Measurements from ENCODE around the gene GAMT. TPM values are rescaled to one million over a fixed set of nuclear protein-coding genes. Genes with fewer than 3 reads are reported as not detected.

GAMT gene
- total and polyA plus RNA-seq, 2 of the 13 experiments (the other 11 are each of a cell fraction or from before 2014, with no cell fraction given) = 115 to 124 TPM

- no peak for TF ChIP-seq LCORL (IDR thresholded peaks at IDR 0.05)
- peak; percentile 57; the same call in 1 of the 2 replicates for TF ChIP-seq LCORL (CRISPR knock-in tag; IDR thresholded peaks at IDR 0.05)
- no peak for TF ChIP-seq MXD1 (CRISPR knock-in tag; IDR thresholded peaks at IDR 0.05)
- no peak for TF ChIP-seq KIAA2018 (CRISPR knock-in tag; IDR thresholded peaks at IDR 0.05; ENCODE audit: borderline replicate concordance)
- no peak for TF ChIP-seq CCAR2 (optimal IDR thresholded peaks at IDR 0.05; ENCODE audit: low read depth, low read length)
- 0 out of 2 replicates have a peak, but pooled peaks have one; percentile 40 for TF ChIP-seq HIVEP1 (CRISPR knock-in tag; IDR thresholded peaks at IDR 0.05)
- no peak for TF ChIP-seq AHR (CRISPR knock-in tag; IDR thresholded peaks at IDR 0.05)
- no peak for TF ChIP-seq CHD2 (IDR thresholded peaks at IDR 0.05; ENCODE audit: low read depth, low read length)
- TF ChIP-seq ZNF589 (CRISPR knock-in tag; conservative IDR thresholded peaks at IDR 0.05) = 0 out of 2 replicates have a peak, but pooled peaks have one; percentile 42
- TF ChIP-seq ZNF326 (CRISPR knock-in tag; IDR thresholded peaks at IDR 0.05; ENCODE audit: borderline replicate concordance) = no peak
- no peak; the same call in 1 of the 2 replicates for TF ChIP-seq TFDP1 (CRISPR knock-in tag; IDR thresholded peaks at IDR 0.05; ENCODE audit: borderline replicate concordance)
- no peak for TF ChIP-seq MATR3 (CRISPR knock-in tag; IDR thresholded peaks at IDR 0.05)
- no peak for TF ChIP-seq ZBTB37 (CRISPR knock-in tag; IDR thresholded peaks at IDR 0.05)
- no peak for TF ChIP-seq MAF1 (CRISPR knock-in tag; IDR thresholded peaks at IDR 0.05; ENCODE audit: borderline replicate concordance)
- no peak for TF ChIP-seq LBX2 (CRISPR knock-in tag; IDR thresholded peaks at IDR 0.05; ENCODE audit: borderline replicate concordance)
- no peak for TF ChIP-seq HNRNPL (IDR thresholded peaks at IDR 0.05; ENCODE audit: low read depth, low read length)
- no peak for TF ChIP-seq CBX1 (IDR thresholded peaks at IDR 0.05; ENCODE audit: low read depth)
- TF ChIP-seq ZNF850 (CRISPR knock-in tag; conservative IDR thresholded peaks at IDR 0.05) = no peak
- TF ChIP-seq HHEX (CRISPR knock-in tag; IDR thresholded peaks at IDR 0.05) = no peak
Observed at GRCh38 chr19:1445185-1445931, 44.0 kb upstream of the GAMT start (continued).

Data from HepG2 (cell line).